Measurements from ENCODE around the gene HIVEP3.

Gene HIVEP3

GRCh38 chr1:41742219-41742618 lies 176.5 kb downstream of the HIVEP3 start:
- no peak for ATAC-seq (ENCODE audit: insufficient read depth, low read depth)
- peaks cover 99% of the 10 kb centered on the region for H3K79me2 ChIP-seq (ENCODE audit: insufficient read depth, low read length)
- no peak overlapping the region for H3K4me3 ChIP-seq (ENCODE audit: low read depth in 1 of 2, low read length in 2 of 2)
- no peak for DNase-seq
- H3K9ac ChIP-seq (ENCODE audit: low read depth, low read length): no peak overlapping the region
- no peak overlapping the region for H3K27ac ChIP-seq (ENCODE audit: low read length)
- no peak overlapping the region for H2AFZ ChIP-seq (ENCODE audit: low read depth, low read length)
- TF ChIP-seq EZH2 (IDR thresholded peaks at IDR 0.05; ENCODE audit: borderline replicate concordance, low read depth, low read length, severe bottlenecking) (no peak), CTCF (IDR thresholded peaks at IDR 0.05; ENCODE audit: borderline replicate concordance, extremely low read depth, low read length, poor library complexity, severe bottlenecking) (no peak)
- peaks cover 96% of the 10 kb centered on the region for H4K20me1 ChIP-seq (ENCODE audit: insufficient read depth, low read length)
- peaks cover 20% of the 10 kb centered on the region for H3K36me3 ChIP-seq (ENCODE audit: insufficient read depth, low read length)
- H3K4me1 ChIP-seq (ENCODE audit: insufficient read depth, low read length): peaks cover 20% of the 10 kb centered on the region
- no peak overlapping the region for H3K4me2 ChIP-seq (ENCODE audit: insufficient read depth, low read length)
- H3K9me3 ChIP-seq (ENCODE audit: insufficient read depth, low read length, severe bottlenecking): no peaks in the 10 kb centered on the region
- H3K27me3 ChIP-seq (ENCODE audit: insufficient read depth, low read length, poor library complexity): no peaks in the 10 kb centered on the region

- Histone ChIP-seq H3K27ac (ENCODE audit: low read length) (peak overlapping the region; percentile 62; the same call in 1 of the 2 replicates), H3K4me1 (ENCODE audit: insufficient read depth, low read length) (peaks cover 20% of the 10 kb centered on the region), H2AFZ (ENCODE audit: low read depth, low read length) (no peak overlapping the region), H3K9me3 (ENCODE audit: insufficient read depth, low read length, severe bottlenecking) (no peaks in the 10 kb centered on the region), H3K27me3 (ENCODE audit: insufficient read depth, low read length, poor library complexity) (no peaks in the 10 kb centered on the region), H4K20me1 (ENCODE audit: insufficient read depth, low read length) (peaks cover 96% of the 10 kb centered on the region), H3K4me3 (ENCODE audit: low read depth in 1 of 2, low read length in 2 of 2) (no peak overlapping the region), H3K9ac (ENCODE audit: low read depth, low read length) (no peak overlapping the region), H3K79me2 (ENCODE audit: insufficient read depth, low read length) (peaks cover 99% of the 10 kb centered on the region), H3K4me2 (ENCODE audit: insufficient read depth, low read length) (no peak overlapping the region), H3K36me3 (ENCODE audit: insufficient read depth, low read length) (peaks cover 23% of the 10 kb centered on the region)
- ATAC-seq (ENCODE audit: insufficient read depth, low read depth) (no peak), DNase-seq (no peak)
- no peak for TF ChIP-seq EZH2 (IDR thresholded peaks at IDR 0.05; ENCODE audit: borderline replicate concordance, low read depth, low read length, severe bottlenecking)
- no peak for TF ChIP-seq CTCF (IDR thresholded peaks at IDR 0.05; ENCODE audit: borderline replicate concordance, extremely low read depth, low read length, poor library complexity, severe bottlenecking)
Observed at GRCh38 chr1:41741244-41741643, 177.5 kb downstream of the HIVEP3 start.

- H3K4me2 ChIP-seq (ENCODE audit: insufficient read depth, low read length): no peak overlapping the region
- no peak overlapping the region for H3K4me3 ChIP-seq (ENCODE audit: low read depth in 1 of 2, low read length in 2 of 2)
- H3K9ac ChIP-seq (ENCODE audit: low read depth, low read length): no peak overlapping the region
- ATAC-seq (ENCODE audit: insufficient read depth, low read depth) (peak; percentile 43), DNase-seq (no peak)
- no peak overlapping the region for H2AFZ ChIP-seq (ENCODE audit: low read depth, low read length)
- H3K79me2 ChIP-seq (ENCODE audit: insufficient read depth, low read length): peaks cover 99% of the 10 kb centered on the region
- peak overlapping the region; percentile 62 for H3K27ac ChIP-seq (ENCODE audit: low read length)
- no peaks in the 10 kb centered on the region for H3K9me3 ChIP-seq (ENCODE audit: insufficient read depth, low read length, severe bottlenecking)
- peaks cover 96% of the 10 kb centered on the region for H4K20me1 ChIP-seq (ENCODE audit: insufficient read depth, low read length)
- H3K4me1 ChIP-seq (ENCODE audit: insufficient read depth, low read length): peaks cover 20% of the 10 kb centered on the region
- peaks cover 23% of the 10 kb centered on the region for H3K36me3 ChIP-seq (ENCODE audit: insufficient read depth, low read length)
- no peaks in the 10 kb centered on the region for H3K27me3 ChIP-seq (ENCODE audit: insufficient read depth, low read length, poor library complexity)
- TF ChIP-seq CTCF (IDR thresholded peaks at IDR 0.05; ENCODE audit: borderline replicate concordance, extremely low read depth, low read length, poor library complexity, severe bottlenecking) (no peak), EZH2 (IDR thresholded peaks at IDR 0.05; ENCODE audit: borderline replicate concordance, low read depth, low read length, severe bottlenecking) (no peak)
Observed at GRCh38 chr1:41740630-41741239, 178.0 kb downstream of the HIVEP3 start.

Data from DND-41 (cell line).